Measurements from ENCODE around the gene RPUSD4. TPM values are rescaled to one million over a fixed set of nuclear protein-coding genes. Genes with fewer than 3 reads are reported as not detected.
A peak's percentile ranks its signal among the peaks of the same experiment; 100 is the strongest.

The RPUSD4 gene
- polyA plus RNA-seq, 1 of the 3 experiments (the other 2 are of a cell fraction): 18.0 TPM

DNA sequence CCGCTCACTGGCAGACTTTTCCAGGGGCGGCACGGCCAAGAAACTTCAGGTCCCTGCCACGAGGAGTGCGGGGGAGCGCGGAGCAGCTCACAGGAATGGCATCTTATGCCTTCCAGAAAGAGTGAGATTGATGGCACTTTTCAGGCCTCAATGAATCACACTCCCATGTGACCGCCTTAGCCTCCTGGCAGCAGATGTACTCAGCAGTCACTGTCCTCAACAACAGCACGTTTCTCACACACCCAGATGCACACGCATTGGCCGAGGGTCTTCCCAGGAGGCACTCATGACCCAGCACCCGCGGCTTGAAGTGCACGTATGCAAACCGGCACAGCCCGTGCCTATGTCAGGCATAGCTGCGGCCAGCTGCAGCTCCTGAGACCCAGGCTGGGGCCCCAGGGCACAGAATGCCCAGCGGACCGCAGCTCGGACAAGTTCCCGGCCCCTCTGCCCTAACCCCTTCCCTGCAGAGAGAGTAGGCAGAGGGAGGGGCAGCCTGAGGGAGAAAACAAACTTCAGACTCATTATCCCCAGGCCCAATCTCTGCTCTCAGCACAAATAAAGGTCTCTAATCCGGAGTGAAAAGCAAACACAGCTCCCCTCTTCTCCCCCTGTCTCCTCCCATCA, 48.3 kb downstream of the RPUSD4 start:
- Histone ChIP-seq H3K27ac (ENCODE audit: low read depth in 2 of 2, low read length in 1 of 2) (peak overlapping the region in 1 of 2 experiments; percentile 38; a peak in 1 of 4 replicates), H3K4me1 (ENCODE audit: control insufficient read depth in 1 of 2, insufficient read depth in 2 of 2, low read depth in 1 of 2, low read length in 1 of 2) (peaks cover 9 to 57% of the 10 kb centered on the region in 2 experiments; a peak in 3 of 4 replicates), H4K20me1 (ENCODE audit: insufficient read depth) (no peaks in the 10 kb centered on the region), H3K27me3 (ENCODE audit: insufficient read depth) (no peaks in the 10 kb centered on the region), H3K9me3 (no peaks in the 10 kb centered on the region), H3K9me2 (no peaks in the 10 kb centered on the region), H2AFZ (ENCODE audit: low read depth) (no peak overlapping the region), H3F3A (replicated peaks; ENCODE audit: insufficient read depth) (no peaks in the 10 kb centered on the region), H3K4me2 (no peak overlapping the region; the same call in 1 of the 2 replicates), H3K79me2 (ENCODE audit: insufficient read depth) (no peaks in the 10 kb centered on the region), H3K9ac (no peak overlapping the region), H3K4me3 (ENCODE audit: low read depth in 2 of 2, low read length in 1 of 2) (no peak overlapping the region), H3K36me3 (replicated peaks in 1 of 2; ENCODE audit: control insufficient read depth in 1 of 2, insufficient read depth in 2 of 2, low read length in 1 of 2) (no peaks in the 10 kb centered on the region)
- DNase-seq: no peak
- peak; percentile 45; the same call in 1 of the 2 replicates for TF ChIP-seq NFIC (IDR thresholded peaks at IDR 0.05; ENCODE audit: borderline replicate concordance)
- no peak for TF ChIP-seq MEF2A (IDR thresholded peaks at IDR 0.05; ENCODE audit: borderline replicate concordance, low read depth)
- TF ChIP-seq CHD2 (IDR thresholded peaks at IDR 0.05; ENCODE audit: low read length, partially characterized antibody): no peak
- TF ChIP-seq RAD21 (IDR thresholded peaks at IDR 0.05; ENCODE audit: low read length): no peak
- TF ChIP-seq, protein P1, sequence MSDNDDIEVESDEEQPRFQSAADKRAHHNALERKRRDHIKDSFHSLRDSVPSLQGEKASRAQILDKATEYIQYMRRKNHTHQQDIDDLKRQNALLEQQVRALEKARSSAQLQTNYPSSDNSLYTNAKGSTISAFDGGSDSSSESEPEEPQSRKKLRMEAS (IDR thresholded peaks at IDR 0.05; ENCODE audit: low read depth): peak; percentile 81
- TF ChIP-seq EP300 (IDR thresholded peaks at IDR 0.05; ENCODE audit: borderline replicate concordance in 1 of 2, low read depth in 1 of 2, low read length in 1 of 2): peak in 1 of 2 experiments; percentile 56; a peak in 1 of 4 replicates
- TF ChIP-seq SIN3A (IDR thresholded peaks at IDR 0.05; ENCODE audit: borderline replicate concordance, low read depth, low read length): 0 out of 2 replicates have a peak, but pooled peaks have one; percentile 62
- TF ChIP-seq FOSL2 (IDR thresholded peaks at IDR 0.05; ENCODE audit: borderline replicate concordance, low read depth): peak; percentile 94
- TF ChIP-seq YY1 (IDR thresholded peaks at IDR 0.05; ENCODE audit: low read depth): no peak
- TF ChIP-seq JUND (IDR thresholded peaks at IDR 0.05): peak; percentile 86; the same call in 1 of the 2 replicates
- TF ChIP-seq, protein P2, sequence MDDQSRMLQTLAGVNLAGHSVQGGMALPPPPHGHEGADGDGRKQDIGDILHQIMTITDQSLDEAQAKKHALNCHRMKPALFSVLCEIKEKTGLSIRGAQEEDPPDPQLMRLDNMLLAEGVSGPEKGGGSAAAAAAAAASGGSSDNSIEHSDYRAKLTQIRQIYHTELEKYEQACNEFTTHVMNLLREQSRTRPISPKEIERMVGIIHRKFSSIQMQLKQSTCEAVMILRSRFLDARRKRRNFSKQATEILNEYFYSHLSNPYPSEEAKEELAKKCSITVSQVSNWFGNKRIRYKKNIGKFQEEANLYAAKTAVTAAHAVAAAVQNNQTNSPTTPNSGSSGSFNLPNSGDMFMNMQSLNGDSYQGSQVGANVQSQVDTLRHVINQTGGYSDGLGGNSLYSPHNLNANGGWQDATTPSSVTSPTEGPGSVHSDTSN (IDR thresholded peaks at IDR 0.05): peak; percentile 97
- 0 out of 2 replicates have a peak, but pooled peaks have one; percentile 24 for TF ChIP-seq POLR2AphosphoS5 (IDR thresholded peaks at IDR 0.05; ENCODE audit: low read depth, low read length)
- no peak for TF ChIP-seq MXI1 (IDR thresholded peaks at IDR 0.05; ENCODE audit: low read depth, low read length)
- TF ChIP-seq TEAD4 (IDR thresholded peaks at IDR 0.05; ENCODE audit: borderline replicate concordance, insufficient read depth): no peak
- TF ChIP-seq, protein P3, sequence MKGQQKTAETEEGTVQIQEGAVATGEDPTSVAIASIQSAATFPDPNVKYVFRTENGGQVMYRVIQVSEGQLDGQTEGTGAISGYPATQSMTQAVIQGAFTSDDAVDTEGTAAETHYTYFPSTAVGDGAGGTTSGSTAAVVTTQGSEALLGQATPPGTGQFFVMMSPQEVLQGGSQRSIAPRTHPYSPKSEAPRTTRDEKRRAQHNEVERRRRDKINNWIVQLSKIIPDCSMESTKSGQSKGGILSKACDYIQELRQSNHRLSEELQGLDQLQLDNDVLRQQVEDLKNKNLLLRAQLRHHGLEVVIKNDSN (IDR thresholded peaks at IDR 0.05; ENCODE audit: borderline replicate concordance, low read depth): peak; percentile 88
- TF ChIP-seq TCF12 (IDR thresholded peaks at IDR 0.05): peak; percentile 85
- no peak for TF ChIP-seq ELF1 (IDR thresholded peaks at IDR 0.05)
- TF ChIP-seq, protein P4, sequence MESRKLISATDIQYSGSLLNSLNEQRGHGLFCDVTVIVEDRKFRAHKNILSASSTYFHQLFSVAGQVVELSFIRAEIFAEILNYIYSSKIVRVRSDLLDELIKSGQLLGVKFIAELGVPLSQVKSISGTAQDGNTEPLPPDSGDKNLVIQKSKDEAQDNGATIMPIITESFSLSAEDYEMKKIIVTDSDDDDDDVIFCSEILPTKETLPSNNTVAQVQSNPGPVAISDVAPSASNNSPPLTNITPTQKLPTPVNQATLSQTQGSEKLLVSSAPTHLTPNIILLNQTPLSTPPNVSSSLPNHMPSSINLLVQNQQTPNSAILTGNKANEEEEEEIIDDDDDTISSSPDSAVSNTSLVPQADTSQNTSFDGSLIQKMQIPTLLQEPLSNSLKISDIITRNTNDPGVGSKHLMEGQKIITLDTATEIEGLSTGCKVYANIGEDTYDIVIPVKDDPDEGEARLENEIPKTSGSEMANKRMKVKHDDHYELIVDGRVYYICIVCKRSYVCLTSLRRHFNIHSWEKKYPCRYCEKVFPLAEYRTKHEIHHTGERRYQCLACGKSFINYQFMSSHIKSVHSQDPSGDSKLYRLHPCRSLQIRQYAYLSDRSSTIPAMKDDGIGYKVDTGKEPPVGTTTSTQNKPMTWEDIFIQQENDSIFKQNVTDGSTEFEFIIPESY (IDR thresholded peaks at IDR 0.05; ENCODE audit: borderline replicate concordance, low read depth): 0 out of 2 replicates have a peak, but pooled peaks have one; percentile 20
- WGBS (ENCODE audit: low lambda C conversion rate): 36% methylated on average over 9 of the region's 22 CpGs
- CTCF ChIA-PET: no interaction called here
- POLR2A ChIA-PET: no interaction called here

Measured in SK-N-SH (cell line).